A673 (cell line): ENCODE measurements around the gene UBIAD1. TPM values are rescaled to one million over a fixed set of nuclear protein-coding genes. Genes with fewer than 3 reads are reported as not detected.

Experiments
- BruUV-seq: library from RNA; stranded (reverse); fragments of 400-500 nt; replicated peaks from 2 replicates; lab custom pipeline; 2021; lab: Mats Ljungman, UMichigan
- CTCF ChIA-PET: fragments of 300-600 bp; sonication (Branson Sonifier 250); formaldehyde crosslinking; loops from one replicate; lab custom pipeline; 2022; ENCODE audit warnings: antibody characterized with exemption; lab: Charles Lee
- POLR2A ChIA-PET: fragments of 300-600 bp; sonication (Branson Sonifier 250); formaldehyde crosslinking; loops from one replicate; lab custom pipeline; 2022; ENCODE audit warnings: antibody characterized with exemption; ENCODE audit not compliant: low non-redundant PET; lab: Charles Lee
- DNase-seq: peaks from one replicate; pipeline ENCODE4 v3.0.0-alpha.2; 2015; ENCODE audit warnings: low spot score
- H3K27ac ChIP-seq: fragments of 200-600 bp; sonication (generic); 2 replicates; pipeline ENCODE4 v1.5.1; 2016; ENCODE audit warnings: mixed run types, low read depth, mild to moderate bottlenecking, mixed read lengths, antibody characterized with exemption, low read length; ENCODE audit not compliant: poor library complexity, severe bottlenecking
- H3K27me3 ChIP-seq: fragments of 200-600 bp; sonication (generic); replicated peaks from 2 replicates; pipeline ENCODE4 v1.6.1; 2017; ENCODE audit warnings: mixed run types, low read depth, mild to moderate bottlenecking, mixed read lengths, antibody characterized with exemption, low read length; ENCODE audit not compliant: insufficient read depth, poor library complexity
- H3K36me3 ChIP-seq: fragments of 200-600 bp; sonication (generic); 2 replicates; pipeline ENCODE4 v1.6.1; 2016; ENCODE audit warnings: mixed run types, mild to moderate bottlenecking, mixed read lengths, antibody characterized with exemption, low read length; ENCODE audit not compliant: insufficient read depth, poor library complexity, severe bottlenecking
- H3K4me1 ChIP-seq: fragments of 200-600 bp; sonication (generic); 2 replicates; pipeline ENCODE4 v1.6.1; 2017; ENCODE audit warnings: mixed run types, mild to moderate bottlenecking, mixed read lengths, antibody characterized with exemption, low read length; ENCODE audit not compliant: insufficient read depth, poor library complexity, severe bottlenecking
- H3K4me3 ChIP-seq: fragments of 200-600 bp; sonication (generic); 2 replicates; pipeline ENCODE4 v1.5.1; 2016; ENCODE audit warnings: low read depth, mixed run types, mild to moderate bottlenecking, mixed read lengths, low read length; ENCODE audit not compliant: poor library complexity, severe bottlenecking
- H3K9me3 ChIP-seq: fragments of 200-600 bp; sonication (generic); 2 replicates; pipeline ENCODE4 v1.6.1; 2016; ENCODE audit warnings: mixed run types, low read depth, mild to moderate bottlenecking, mixed read lengths, antibody characterized with exemption, low read length; ENCODE audit not compliant: poor library complexity, severe bottlenecking
- EZH2 ChIP-seq: fragments of 200-600 bp; sonication (generic); IDR thresholded peaks from 2 replicates; pipeline ENCODE4 v1.6.1; 2017; ENCODE audit warnings: borderline replicate concordance, low read depth, mild to moderate bottlenecking, mixed read lengths, antibody characterized with exemption, low read length; ENCODE audit not compliant: poor library complexity, severe bottlenecking
- intact Hi-C: fragments of 100-400 bp; cut with micrococcal nuclease; formaldehyde crosslinking; loops from one replicate; pipeline ENCODE4 v1.10.0; 2022; ENCODE audit not compliant: unreplicated experiment
- total RNA-seq: library from RNA; stranded (reverse); gene quantifications from 2 replicates; pipeline ENCODE4 v1.2.3, GENCODE V29; 2021
- TF ChIP-seq, protein P1 (sequence below): fragments of 300-800, 200-600 bp; sonication (generic); conservative IDR thresholded peaks from 2 replicates; pipeline ENCODE4 v1.5.1; 2017; ENCODE audit warnings: low read depth, mild to moderate bottlenecking, antibody characterized with exemption, low read length, moderate library complexity, mixed read lengths

UBIAD1 gene
- total RNA-seq, 1 experiment from 2014 or later = 19.6 TPM

- POLR2A ChIA-PET = interaction anchor here (0.6 kb wide), 1 partner anchor 42 kb away, joined by 4 read pairs; no protein-coding TSS in a partner anchor
- no peaks in the 10 kb centered on the region for H3K4me1 ChIP-seq
- CTCF ChIA-PET = no interaction called here
- intact Hi-C loops = no loop called here
- TF ChIP-seq EZH2 = no peak
- TF ChIP-seq, protein P1, sequence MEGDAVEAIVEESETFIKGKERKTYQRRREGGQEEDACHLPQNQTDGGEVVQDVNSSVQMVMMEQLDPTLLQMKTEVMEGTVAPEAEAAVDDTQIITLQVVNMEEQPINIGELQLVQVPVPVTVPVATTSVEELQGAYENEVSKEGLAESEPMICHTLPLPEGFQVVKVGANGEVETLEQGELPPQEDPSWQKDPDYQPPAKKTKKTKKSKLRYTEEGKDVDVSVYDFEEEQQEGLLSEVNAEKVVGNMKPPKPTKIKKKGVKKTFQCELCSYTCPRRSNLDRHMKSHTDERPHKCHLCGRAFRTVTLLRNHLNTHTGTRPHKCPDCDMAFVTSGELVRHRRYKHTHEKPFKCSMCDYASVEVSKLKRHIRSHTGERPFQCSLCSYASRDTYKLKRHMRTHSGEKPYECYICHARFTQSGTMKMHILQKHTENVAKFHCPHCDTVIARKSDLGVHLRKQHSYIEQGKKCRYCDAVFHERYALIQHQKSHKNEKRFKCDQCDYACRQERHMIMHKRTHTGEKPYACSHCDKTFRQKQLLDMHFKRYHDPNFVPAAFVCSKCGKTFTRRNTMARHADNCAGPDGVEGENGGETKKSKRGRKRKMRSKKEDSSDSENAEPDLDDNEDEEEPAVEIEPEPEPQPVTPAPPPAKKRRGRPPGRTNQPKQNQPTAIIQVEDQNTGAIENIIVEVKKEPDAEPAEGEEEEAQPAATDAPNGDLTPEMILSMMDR = no peak
- peaks cover 13% of the 10 kb centered on the region for H3K36me3 ChIP-seq
- no peak overlapping the region for H3K27ac ChIP-seq
- BruUV-seq = no TSS peak
- no peak for DNase-seq
- H3K27me3 ChIP-seq = no peaks in the 10 kb centered on the region
- H3K9me3 ChIP-seq = no peaks in the 10 kb centered on the region
- H3K4me3 ChIP-seq = no peak overlapping the region
These were observed 16.1 kb downstream of the UBIAD1 start for GRCh38 chr1:11289064-11289463.

DNA sequence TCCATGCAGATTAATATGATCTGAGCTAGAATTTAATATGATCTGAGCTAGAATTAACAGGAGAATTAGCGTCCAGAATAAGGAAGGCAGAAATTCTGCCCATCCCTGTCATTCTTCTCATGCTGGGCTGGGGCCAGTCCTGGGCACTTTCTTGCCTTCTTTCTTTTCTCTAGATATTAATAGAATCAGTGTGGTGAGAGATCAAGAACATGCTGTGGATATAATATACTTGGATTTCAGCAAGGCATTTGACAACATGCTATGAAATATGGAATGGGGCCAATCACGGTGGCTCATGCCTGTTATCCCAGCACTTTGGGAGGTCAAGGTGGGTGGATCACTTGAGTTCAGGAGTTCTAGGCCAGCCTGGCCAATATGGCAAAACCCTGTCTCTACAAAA is 18.1 kb downstream of the UBIAD1 start:
- ChIA-PET CTCF (no interaction called here), POLR2A (no interaction called here)
- peaks cover 8% of the 10 kb centered on the region for H3K36me3 ChIP-seq
- no peaks in the 10 kb centered on the region for H3K4me1 ChIP-seq
- intact Hi-C loops = no loop called here
- H3K27ac ChIP-seq = no peak overlapping the region
- no peak overlapping the region for H3K4me3 ChIP-seq
- no TSS peak for BruUV-seq
- no peaks in the 10 kb centered on the region for H3K27me3 ChIP-seq
- TF ChIP-seq EZH2 = no peak
- TF ChIP-seq, protein P1 = no peak
- H3K9me3 ChIP-seq = no peaks in the 10 kb centered on the region
- DNase-seq = no peak

GRCh38 chr1:11293856-11294255 is 20.9 kb downstream of the UBIAD1 start:
- POLR2A ChIA-PET = no interaction called here
- Histone ChIP-seq H3K27ac (no peak overlapping the region), H3K4me1 (no peaks in the 10 kb centered on the region), H3K4me3 (no peak overlapping the region), H3K36me3 (no peaks in the 10 kb centered on the region), H3K27me3 (no peaks in the 10 kb centered on the region), H3K9me3 (no peaks in the 10 kb centered on the region)
- CTCF ChIA-PET = no interaction called here
- no TSS peak for BruUV-seq
- intact Hi-C loops = no loop called here
- no peak for DNase-seq
- TF ChIP-seq, protein P1 = no peak
- no peak for TF ChIP-seq EZH2
